DMS53 treated with DMSO at 0.1 percent for 48 hours (cell line): Measurements from ENCODE around the gene SUSD3.
"Not testable (repeated sequence)": the region's sequence is repeated elsewhere in the genome, so short reads cannot be mapped to it uniquely, and the experiment has no call there.

Source experiments
- DNase-seq: peaks from one replicate; lab custom pipeline; 2025; ENCODE audit not compliant: unreplicated experiment; lab: John Stamatoyannopoulos, UW

SUSD3 gene

GRCh38 chr9:93091453-93092081, 33.1 kb downstream of the SUSD3 start:
- DNase-seq: no peak

- no peak for DNase-seq
These were observed 33.9 kb downstream of the SUSD3 start for GRCh38 chr9:93092251-93092991.

DNA sequence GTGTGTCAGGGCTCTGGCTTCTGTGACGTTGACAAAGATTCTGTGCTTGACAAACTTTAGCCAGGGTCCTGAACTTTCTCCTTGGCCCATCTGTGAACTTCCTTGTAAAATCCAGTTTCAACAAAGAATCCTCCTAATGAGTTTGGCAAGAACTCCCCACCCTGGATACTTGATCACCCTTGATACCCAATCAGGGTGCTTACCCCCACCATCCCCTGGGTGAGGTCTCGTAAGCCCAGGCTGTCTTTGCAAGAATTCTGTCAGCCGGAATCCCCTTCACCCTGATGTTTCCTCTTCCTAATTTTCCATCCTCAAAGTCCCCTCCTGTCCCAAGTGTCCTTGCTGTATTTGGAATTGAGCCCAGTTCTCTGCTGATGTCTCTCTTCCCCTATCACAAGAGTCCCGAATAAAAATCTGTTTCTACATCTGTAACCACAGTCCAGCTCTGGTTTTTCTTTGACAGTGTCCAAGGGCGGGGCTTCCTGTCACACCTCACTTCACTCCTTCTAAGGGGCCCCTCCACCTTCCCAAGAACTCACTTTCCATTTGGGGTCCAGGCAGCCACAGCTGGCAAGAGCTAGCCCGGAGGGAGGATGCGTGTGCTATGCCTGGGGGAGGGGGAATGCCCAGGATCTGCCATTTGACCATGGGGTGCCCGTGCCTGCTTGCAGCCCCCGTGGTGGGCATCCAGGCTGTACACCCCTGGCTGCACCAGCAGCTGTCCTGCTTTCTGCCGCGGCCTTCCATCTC, 34.8 kb downstream of the SUSD3 start:
- no peak for DNase-seq

GRCh38 chr9:93093877-93094657, 35.6 kb downstream of the SUSD3 start:
- no peak for DNase-seq

- no peak for DNase-seq
These were observed 36.2 kb downstream of the SUSD3 start for GRCh38 chr9:93094658-93095204.

DNA sequence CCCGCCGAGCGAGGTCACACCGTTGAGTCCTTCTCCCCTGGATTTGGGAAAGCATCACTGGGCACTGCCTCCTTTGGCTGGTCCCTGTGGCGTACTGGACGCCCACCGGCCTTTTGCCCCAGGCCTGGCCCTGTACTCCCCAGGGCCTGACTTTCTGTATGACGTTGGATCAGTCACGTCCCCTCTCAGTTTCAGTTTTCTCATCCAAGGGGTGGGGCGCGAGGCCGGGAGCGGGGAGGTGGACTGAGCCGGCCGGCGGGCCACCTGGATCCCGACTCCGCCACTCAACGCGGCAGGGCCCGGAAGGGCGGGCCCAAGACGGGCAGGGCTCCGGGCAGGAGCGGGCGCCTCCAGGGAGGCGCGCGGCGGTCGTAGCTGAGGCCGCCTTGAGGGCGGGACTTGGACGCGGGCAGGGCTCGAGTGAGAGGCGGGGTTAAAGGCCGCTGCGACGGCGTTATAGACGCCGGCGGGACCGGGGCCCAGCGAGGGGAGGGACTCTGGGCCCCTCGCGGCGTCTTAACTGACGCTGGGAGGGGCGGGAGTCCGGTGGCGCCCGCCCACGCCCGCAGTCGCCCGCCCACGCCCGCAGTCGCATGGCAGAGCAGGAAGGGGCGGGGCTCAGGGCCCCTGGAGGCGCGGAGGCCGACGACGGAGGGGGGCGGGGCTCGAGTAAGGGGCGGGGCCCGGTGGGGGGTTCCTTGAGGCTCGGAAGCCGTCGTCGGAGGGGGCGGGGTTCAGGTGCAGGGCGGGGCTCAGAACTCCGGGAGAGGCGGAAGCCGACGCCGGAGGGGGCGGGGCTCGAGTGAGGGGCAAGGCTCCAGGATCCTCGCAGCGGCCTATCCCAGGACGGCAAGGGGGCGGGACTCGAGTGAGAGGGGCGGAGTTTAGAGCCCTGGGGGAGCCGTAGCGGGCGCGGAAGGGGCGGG, 37.0 kb downstream of the SUSD3 start:
- peak; percentile 87 for DNase-seq

GRCh38 chr9:93096131-93096802, 37.8 kb downstream of the SUSD3 start, which contains the start of gene CARD19:
CARD19 (plus strand) TSS chr9:93096217; CDS start chr9:93096346, 129 bp downstream.
- DNase-seq: no peak

DNA sequence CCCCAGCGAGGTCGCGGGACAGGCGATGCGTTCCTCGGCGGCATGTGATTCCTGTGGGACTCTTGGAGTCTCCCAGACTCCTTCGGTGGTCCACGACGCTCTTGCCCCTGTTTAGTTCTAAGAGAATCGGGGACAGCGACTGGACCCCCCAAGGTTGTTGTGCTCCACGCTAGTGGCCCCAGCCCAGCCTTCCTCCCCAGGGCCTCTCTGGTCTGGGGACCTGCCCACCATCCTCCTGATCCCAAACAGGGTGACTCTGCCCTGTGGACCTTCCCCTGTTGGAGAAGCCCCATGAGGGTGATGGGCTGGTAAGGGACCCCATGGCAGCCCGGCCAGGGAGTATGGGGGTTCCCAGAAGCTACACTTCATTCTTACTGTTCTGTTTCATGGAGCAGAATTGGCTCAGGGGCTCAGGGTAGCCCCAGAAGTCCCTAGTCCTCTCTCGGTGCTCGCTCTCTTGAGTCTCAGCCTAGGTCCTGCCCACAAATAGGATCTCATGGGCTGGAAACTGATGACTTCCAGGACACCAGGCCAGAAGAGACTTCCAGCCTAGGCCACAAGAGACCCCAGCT, 38.4 kb downstream of the SUSD3 start:
- no peak for DNase-seq

GRCh38 chr9:93097511-93098201, 39.2 kb downstream of the SUSD3 start:
- DNase-seq: no peak

GRCh38 chr9:93098236-93098946, 39.9 kb downstream of the SUSD3 start:
- peak; percentile 36 for DNase-seq

- DNase-seq: no peak
These were observed 41.2 kb downstream of the SUSD3 start for GRCh38 chr9:93099551-93100275.

DNA sequence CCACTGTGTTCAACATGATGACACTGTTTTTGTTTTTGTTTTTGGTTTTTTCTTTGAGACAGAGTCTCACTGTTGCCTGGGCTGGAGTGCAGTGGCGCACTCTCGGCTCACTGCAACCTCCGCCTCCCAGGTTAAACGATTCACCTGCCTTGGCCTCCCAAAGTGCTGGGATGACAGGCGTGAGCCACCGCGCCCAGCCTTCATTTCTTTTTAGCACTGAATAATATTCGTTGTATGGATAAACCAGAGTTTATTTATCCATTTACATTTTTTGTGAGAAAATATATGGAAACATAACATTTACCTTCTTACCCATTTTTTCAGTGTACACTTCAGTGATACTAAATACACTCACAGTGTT, 41.8 kb downstream of the SUSD3 start:
- no peak for DNase-seq

- not testable (repeated sequence) for DNase-seq
These were observed 42.6 kb downstream of the SUSD3 start for GRCh38 chr9:93101086-93101485.

GRCh38 chr9:93105620-93106019, 47.1 kb downstream of the SUSD3 start:
- DNase-seq: no peak

- DNase-seq: no peak
These were observed 48.8 kb downstream of the SUSD3 start for GRCh38 chr9:93107151-93107824.

GRCh38 chr9:93107825-93108161, 49.3 kb downstream of the SUSD3 start:
- DNase-seq: no peak
